Gastroesophageal sphincter (tissue), 3 donors: ENCODE results near the gene OGDH.

Experiments used
- CTCF ChIP-seq, 4 experiments: fragments of 200-600 bp in 2 of 4; fragments of 450-650 bp in 2 of 4; sonication (generic) in 1 of 4; IDR thresholded peaks; one replicate each; pipeline ENCODE4 v1.5.1; 2017 to 2019; ENCODE audit warnings: antibody characterized with exemption in 4 of 4, mild to moderate bottlenecking in 2 of 4, moderate library complexity in 2 of 4
- POLR2A ChIP-seq, 2 donors: fragments of 450-650 bp; IDR thresholded peaks; one replicate each; pipeline ENCODE4 v1.6.1; 2017; ENCODE audit warnings: antibody characterized with exemption in 2 of 2, mild to moderate bottlenecking in 2 of 2, moderate library complexity in 1 of 2

GRCh38 chr7:44665531-44666213, 59.2 kb downstream of the OGDH start:
- TF ChIP-seq POLR2A (IDR thresholded peaks at IDR 0.05) (no peak), CTCF (IDR thresholded peaks at IDR 0.05) (no peak)
